ENCODE measurements around the gene GNB2. TPM values are rescaled to one million over a fixed set of nuclear protein-coding genes. Genes with fewer than 3 reads are reported as not detected.

Gene GNB2
- total and polyA plus RNA-seq, 2 donors from 2014 or later = 234 to 265 TPM

GRCh38 chr7:100626055-100626454, 47.5 kb upstream of the GNB2 start:
- Histone ChIP-seq H3K27ac (ENCODE audit: low read depth in 2 of 2, low read length in 2 of 2) (no peak overlapping the region), H3K36me3 (ENCODE audit: control insufficient read depth in 2 of 3, insufficient read depth in 3 of 3, low read length in 3 of 3) (no peaks in the 10 kb centered on the region), H3K4me1 (ENCODE audit: control insufficient read depth in 2 of 3, insufficient read depth in 2 of 3, low read depth in 1 of 3, low read length in 3 of 3) (no peaks in the 10 kb centered on the region), H3K4me3 (ENCODE audit: low read length in 3 of 3) (peak overlapping the region in 1 of 3 donors; percentile 21), H3K27me3 (ENCODE audit: control insufficient read depth, insufficient read depth, low read length) (no peaks in the 10 kb centered on the region), H3K9me3 (ENCODE audit: control insufficient read depth in 2 of 3, insufficient read depth in 1 of 3, low read length in 3 of 3) (no peaks in the 10 kb centered on the region), H3K9ac (ENCODE audit: low read length in 3 of 3) (no peak overlapping the region)
- no peak for DNase-seq
- TF ChIP-seq, protein P1, sequence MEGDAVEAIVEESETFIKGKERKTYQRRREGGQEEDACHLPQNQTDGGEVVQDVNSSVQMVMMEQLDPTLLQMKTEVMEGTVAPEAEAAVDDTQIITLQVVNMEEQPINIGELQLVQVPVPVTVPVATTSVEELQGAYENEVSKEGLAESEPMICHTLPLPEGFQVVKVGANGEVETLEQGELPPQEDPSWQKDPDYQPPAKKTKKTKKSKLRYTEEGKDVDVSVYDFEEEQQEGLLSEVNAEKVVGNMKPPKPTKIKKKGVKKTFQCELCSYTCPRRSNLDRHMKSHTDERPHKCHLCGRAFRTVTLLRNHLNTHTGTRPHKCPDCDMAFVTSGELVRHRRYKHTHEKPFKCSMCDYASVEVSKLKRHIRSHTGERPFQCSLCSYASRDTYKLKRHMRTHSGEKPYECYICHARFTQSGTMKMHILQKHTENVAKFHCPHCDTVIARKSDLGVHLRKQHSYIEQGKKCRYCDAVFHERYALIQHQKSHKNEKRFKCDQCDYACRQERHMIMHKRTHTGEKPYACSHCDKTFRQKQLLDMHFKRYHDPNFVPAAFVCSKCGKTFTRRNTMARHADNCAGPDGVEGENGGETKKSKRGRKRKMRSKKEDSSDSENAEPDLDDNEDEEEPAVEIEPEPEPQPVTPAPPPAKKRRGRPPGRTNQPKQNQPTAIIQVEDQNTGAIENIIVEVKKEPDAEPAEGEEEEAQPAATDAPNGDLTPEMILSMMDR (IDR thresholded peaks at IDR 0.05; ENCODE audit: borderline replicate concordance, extremely low read depth, insufficient read depth) = no peak
- intact Hi-C loops (cut with DNase I) = no loop called here
- no peak for FAIRE-seq

DNA sequence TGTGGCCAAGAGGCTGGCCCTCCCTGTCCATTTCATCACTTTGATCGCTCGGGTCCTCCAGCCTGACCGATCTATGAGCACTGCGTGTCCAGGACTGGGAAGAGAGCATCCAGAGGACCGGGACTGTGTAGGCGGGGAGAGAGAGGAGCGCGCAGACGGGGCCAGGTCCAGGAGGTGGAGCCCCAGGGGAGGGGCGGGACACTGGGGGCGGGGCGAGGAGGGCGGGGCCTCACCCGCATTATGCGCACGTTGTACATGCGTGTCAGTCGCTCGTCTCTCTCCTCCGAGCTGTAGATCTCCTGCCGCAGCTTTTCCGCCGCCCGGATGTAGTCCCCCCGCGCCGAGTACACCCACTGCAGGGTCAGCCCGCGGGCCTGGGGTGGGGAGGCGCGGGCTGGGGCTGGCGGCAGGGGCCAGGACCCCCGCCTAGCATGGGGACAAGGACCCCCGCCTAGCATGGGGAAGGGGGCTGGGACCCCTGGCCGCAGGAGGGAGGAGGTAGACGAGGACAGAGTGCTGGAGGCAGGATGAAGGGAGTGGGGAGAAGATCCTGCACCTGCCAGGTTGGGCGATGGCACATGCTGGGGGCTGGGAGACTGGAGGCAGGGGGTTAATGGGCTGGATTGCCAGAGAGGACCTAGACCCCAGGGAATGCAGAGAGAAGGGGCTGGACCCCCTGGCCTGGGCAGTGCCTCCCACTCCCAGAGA, 46.9 kb upstream of the GNB2 start:
- H3K9ac ChIP-seq (ENCODE audit: low read length in 3 of 3) = no peak overlapping the region
- TF ChIP-seq, protein P1 (IDR thresholded peaks at IDR 0.05; ENCODE audit: borderline replicate concordance, extremely low read depth, insufficient read depth) = no peak
- H3K27ac ChIP-seq (ENCODE audit: low read depth in 2 of 2, low read length in 2 of 2) = no peak overlapping the region
- H3K4me1 ChIP-seq (ENCODE audit: control insufficient read depth in 2 of 3, insufficient read depth in 2 of 3, low read depth in 1 of 3, low read length in 3 of 3) = no peaks in the 10 kb centered on the region
- H3K27me3 ChIP-seq (ENCODE audit: control insufficient read depth, insufficient read depth, low read length) = no peaks in the 10 kb centered on the region
- DNase-seq = peak; percentile 77 to 94 (median 88)
- intact Hi-C loops (cut with DNase I) = no loop called here
- no peaks in the 10 kb centered on the region for H3K9me3 ChIP-seq (ENCODE audit: control insufficient read depth in 2 of 3, insufficient read depth in 1 of 3, low read length in 3 of 3)
- H3K4me3 ChIP-seq (ENCODE audit: low read length in 3 of 3) = peak overlapping the region in 2 of 3 donors; percentile 18 to 21
- no peaks in the 10 kb centered on the region for H3K36me3 ChIP-seq (ENCODE audit: control insufficient read depth in 2 of 3, insufficient read depth in 3 of 3, low read length in 3 of 3)
- FAIRE-seq = no peak

DNA sequence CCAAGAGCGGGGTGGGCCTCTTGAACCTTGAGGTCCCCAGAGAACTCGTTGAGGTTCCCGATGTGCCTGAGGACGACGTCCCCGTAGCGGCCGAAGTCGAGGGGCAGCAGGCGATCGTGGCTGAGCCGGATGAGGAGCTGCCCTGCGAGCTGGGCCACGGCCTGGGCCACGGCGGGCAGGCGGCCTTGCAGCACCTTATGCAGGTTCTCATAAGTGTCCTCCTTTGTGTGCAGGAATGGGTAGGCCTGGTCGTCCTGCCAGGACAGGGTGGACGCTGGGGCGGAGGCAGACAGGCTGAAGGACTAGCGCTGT, 46.3 kb upstream of the GNB2 start:
- FAIRE-seq = no peak
- intact Hi-C loops (cut with DNase I) = no loop called here
- H3K4me3 ChIP-seq (ENCODE audit: low read length in 3 of 3) = no peak overlapping the region

More for the DNA sequence above, 46.3 kb upstream of the GNB2 start:
- no peaks in the 10 kb centered on the region for H3K9me3 ChIP-seq (ENCODE audit: control insufficient read depth in 2 of 3, insufficient read depth in 1 of 3, low read length in 3 of 3)
- no peaks in the 10 kb centered on the region for H3K36me3 ChIP-seq (ENCODE audit: control insufficient read depth in 2 of 3, insufficient read depth in 3 of 3, low read length in 3 of 3)
- H3K27me3 ChIP-seq (ENCODE audit: control insufficient read depth, insufficient read depth, low read length) = no peaks in the 10 kb centered on the region
- no peak for DNase-seq
- H3K9ac ChIP-seq (ENCODE audit: low read length in 3 of 3) = no peak overlapping the region
- H3K27ac ChIP-seq (ENCODE audit: low read depth in 2 of 2, low read length in 2 of 2) = no peak overlapping the region
- H3K4me1 ChIP-seq (ENCODE audit: control insufficient read depth in 2 of 3, insufficient read depth in 2 of 3, low read depth in 1 of 3, low read length in 3 of 3) = no peaks in the 10 kb centered on the region
- TF ChIP-seq, protein P1 (IDR thresholded peaks at IDR 0.05; ENCODE audit: borderline replicate concordance, extremely low read depth, insufficient read depth) = no peak

All from kidney (tissue), 14 donors.